GM18511 (cell line): Measurements from ENCODE around the gene ARPP19.
"Not testable (repeated sequence)": the region's sequence is repeated elsewhere in the genome, so short reads cannot be mapped to it uniquely, and the experiment has no call there.

Source experiments
- ATAC-seq: cut with Tn5 transposase; IDR thresholded peaks from one replicate; pipeline ENCODE4 v1.9.1; 2021; ENCODE audit warnings: mild to moderate bottlenecking, moderate library complexity; ENCODE audit not compliant: unreplicated experiment

ARPP19 gene

GRCh38 chr15:52515343-52515742, 53.5 kb downstream of the ARPP19 start:
- ATAC-seq: no peak

- no peak for ATAC-seq
Measured at GRCh38 chr15:52514482-52514881, 54.3 kb downstream of the ARPP19 start.

- ATAC-seq: not testable (repeated sequence)
Measured at GRCh38 chr15:52512869-52513268, 56.0 kb downstream of the ARPP19 start.

- no peak for ATAC-seq
Measured at GRCh38 chr15:52511084-52511483, 57.7 kb downstream of the ARPP19 start.

- no peak for ATAC-seq
Measured at GRCh38 chr15:52509500-52510245, 59.2 kb downstream of the ARPP19 start.

- no peak for ATAC-seq
Measured at GRCh38 chr15:52506549-52506948, 62.3 kb downstream of the ARPP19 start.

GRCh38 chr15:52505151-52505550, 63.7 kb downstream of the ARPP19 start:
- no peak for ATAC-seq

GRCh38 chr15:52503788-52504496, 64.9 kb downstream of the ARPP19 start:
- ATAC-seq: peak; percentile 94

GRCh38 chr15:52502608-52503007, 66.2 kb downstream of the ARPP19 start:
- no peak for ATAC-seq

- ATAC-seq: no peak
Measured at GRCh38 chr15:52499506-52499905, 69.3 kb downstream of the ARPP19 start.

- no peak for ATAC-seq
Measured at GRCh38 chr15:52498706-52499105, 70.1 kb downstream of the ARPP19 start.
